ENCODE results near the gene MRPS2. TPM values are rescaled to one million over a fixed set of nuclear protein-coding genes. Genes with fewer than 3 reads are reported as not detected.

The MRPS2 gene
- total and polyA plus RNA-seq, 10 of the 15 experiments (the other 5 are each of a cell fraction or from before 2014, with no cell fraction given), result 3.3 to 103 (median 69.5) TPM

DNA sequence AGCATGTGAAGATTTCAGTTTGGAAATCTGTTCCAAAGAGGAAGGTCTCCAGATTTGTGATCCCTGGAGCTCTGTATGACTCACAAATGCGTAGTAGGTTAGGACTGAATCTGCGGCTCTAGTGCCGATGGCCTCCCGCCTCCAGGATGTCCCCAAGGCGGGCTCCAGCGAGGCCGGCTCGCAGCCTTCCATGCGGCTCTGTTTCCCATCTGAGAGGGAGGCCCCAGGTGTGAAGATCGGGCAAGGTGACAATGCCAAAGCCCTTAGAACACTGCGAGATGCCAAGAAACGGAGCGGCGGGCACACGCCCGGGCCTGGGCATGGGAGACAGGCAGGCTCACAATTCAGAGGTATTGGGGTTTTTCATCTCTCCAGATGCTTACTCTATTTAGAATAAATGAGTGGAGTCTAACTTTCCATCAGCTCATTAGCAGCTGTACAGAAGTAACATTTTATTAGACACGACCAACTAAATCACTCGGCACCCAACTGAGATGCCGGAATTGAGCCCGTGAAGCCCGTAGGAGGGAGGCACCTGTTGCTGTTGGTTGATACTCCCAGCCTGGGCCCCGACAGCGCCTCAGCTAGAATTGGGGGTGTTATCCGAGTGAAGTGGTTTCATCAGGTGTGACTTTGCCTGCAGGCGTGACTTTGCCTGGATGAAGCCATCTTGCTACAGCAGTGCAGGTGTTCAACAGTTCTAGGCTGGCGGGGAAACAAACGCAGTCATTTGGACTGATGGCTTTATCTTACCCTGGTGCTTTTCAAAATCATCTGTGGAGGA lies 7.4 kb upstream of the MRPS2 start:
- Histone ChIP-seq H3K4me3 (no peak overlapping the region), H3K4me2 (ENCODE audit: control insufficient read depth, insufficient read depth) (no peak overlapping the region), H2AFZ (ENCODE audit: control insufficient read depth, low read depth, low read length) (no peak overlapping the region), H3K9ac (ENCODE audit: control insufficient read depth, insufficient read depth, low read length) (no peak overlapping the region), H3K4me1 (ENCODE audit: control insufficient read depth, insufficient read depth, low read length) (no peaks in the 10 kb centered on the region), H3K36me3 (ENCODE audit: control insufficient read depth in 2 of 2, insufficient read depth in 2 of 2, low read length in 1 of 2) (no peaks in the 10 kb centered on the region), H3K9me3 (replicated peaks; ENCODE audit: control insufficient read depth, insufficient read depth, low read length) (no peaks in the 10 kb centered on the region), H4K20me1 (ENCODE audit: control insufficient read depth, insufficient read depth) (no peaks in the 10 kb centered on the region), H3K79me2 (ENCODE audit: control insufficient read depth, insufficient read depth, low read length) (no peaks in the 10 kb centered on the region), H3K27me3 (replicated peaks in 1 of 2; ENCODE audit: control insufficient read depth in 2 of 2, insufficient read depth in 2 of 2, low read length in 1 of 2) (no peaks in the 10 kb centered on the region), H3K27ac (ENCODE audit: control insufficient read depth, insufficient read depth) (no peak overlapping the region)
- POLR2A ChIA-PET, result no interaction called here
- SMC1A ChIA-PET (ENCODE audit: uncharacterized antibody, unreplicated experiment), result no interaction called here
- in situ Hi-C loops (cut with MboI) (no loop called here), intact Hi-C loops (cut with micrococcal nuclease; ENCODE audit: unreplicated experiment) (no loop called here)
- WGBS (ENCODE audit: insufficient coverage, insufficient replicate concordance, low lambda C conversion rate, missing lambda C conversion rate), result 77% methylated on average over 20 of the region's 27 CpGs
- TF ChIP-seq KAT2A (conservative IDR thresholded peaks at IDR 0.05; ENCODE audit: control insufficient read depth, low read depth, low read length) (no peak), SMAD1 (IDR thresholded peaks at IDR 0.05; ENCODE audit: low read depth, partially characterized antibody) (no peak), SIX5 (IDR thresholded peaks at IDR 0.05; ENCODE audit: low read depth, low read length, severe bottlenecking) (no peak), JUND (IDR thresholded peaks at IDR 0.05; ENCODE audit: low read depth, low read length) (no peak), CHD1 (IDR thresholded peaks at IDR 0.05; ENCODE audit: low read depth, low read length) (no peak), SUPT20H (IDR thresholded peaks at IDR 0.05; ENCODE audit: borderline replicate concordance, control insufficient read depth, low read depth, low read length) (no peak), NBN (IDR thresholded peaks at IDR 0.05) (no peak), PML (IDR thresholded peaks at IDR 0.05; ENCODE audit: low read length) (no peak), HDAC6 (IDR thresholded peaks at IDR 0.05; ENCODE audit: unreplicated experiment) (no peak), SP1 (IDR thresholded peaks at IDR 0.05; ENCODE audit: low read depth, low read length) (no peak)
- TF ChIP-seq, protein P1, sequence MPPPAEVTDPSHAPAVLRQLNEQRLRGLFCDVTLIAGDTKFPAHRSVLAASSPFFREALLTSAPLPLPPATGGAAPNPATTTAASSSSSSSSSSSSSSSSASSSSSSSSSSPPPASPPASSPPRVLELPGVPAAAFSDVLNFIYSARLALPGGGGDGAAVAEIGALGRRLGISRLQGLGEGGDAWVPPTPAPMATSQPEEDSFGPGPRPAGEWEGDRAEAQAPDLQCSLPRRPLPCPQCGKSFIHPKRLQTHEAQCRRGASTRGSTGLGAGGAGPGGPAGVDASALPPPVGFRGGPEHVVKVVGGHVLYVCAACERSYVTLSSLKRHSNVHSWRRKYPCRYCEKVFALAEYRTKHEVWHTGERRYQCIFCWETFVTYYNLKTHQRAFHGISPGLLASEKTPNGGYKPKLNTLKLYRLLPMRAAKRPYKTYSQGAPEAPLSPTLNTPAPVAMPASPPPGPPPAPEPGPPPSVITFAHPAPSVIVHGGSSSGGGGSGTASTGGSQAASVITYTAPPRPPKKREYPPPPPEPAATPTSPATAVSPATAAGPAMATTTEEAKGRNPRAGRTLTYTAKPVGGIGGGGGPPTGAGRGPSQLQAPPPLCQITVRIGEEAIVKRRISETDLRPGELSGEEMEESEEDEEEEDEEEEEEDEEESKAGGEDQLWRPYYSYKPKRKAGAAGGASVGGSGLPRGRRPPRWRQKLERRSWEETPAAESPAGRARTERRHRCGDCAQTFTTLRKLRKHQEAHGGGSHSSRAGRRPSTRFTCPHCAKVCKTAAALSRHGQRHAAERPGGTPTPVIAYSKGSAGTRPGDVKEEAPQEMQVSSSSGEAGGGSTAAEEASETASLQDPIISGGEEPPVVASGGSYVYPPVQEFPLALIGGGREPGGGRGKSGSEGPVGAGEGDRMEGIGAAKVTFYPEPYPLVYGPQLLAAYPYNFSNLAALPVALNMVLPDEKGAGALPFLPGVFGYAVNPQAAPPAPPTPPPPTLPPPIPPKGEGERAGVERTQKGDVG (CRISPR knock-in tag; IDR thresholded peaks at IDR 0.05), result no peak
- TF ChIP-seq, protein P2, sequence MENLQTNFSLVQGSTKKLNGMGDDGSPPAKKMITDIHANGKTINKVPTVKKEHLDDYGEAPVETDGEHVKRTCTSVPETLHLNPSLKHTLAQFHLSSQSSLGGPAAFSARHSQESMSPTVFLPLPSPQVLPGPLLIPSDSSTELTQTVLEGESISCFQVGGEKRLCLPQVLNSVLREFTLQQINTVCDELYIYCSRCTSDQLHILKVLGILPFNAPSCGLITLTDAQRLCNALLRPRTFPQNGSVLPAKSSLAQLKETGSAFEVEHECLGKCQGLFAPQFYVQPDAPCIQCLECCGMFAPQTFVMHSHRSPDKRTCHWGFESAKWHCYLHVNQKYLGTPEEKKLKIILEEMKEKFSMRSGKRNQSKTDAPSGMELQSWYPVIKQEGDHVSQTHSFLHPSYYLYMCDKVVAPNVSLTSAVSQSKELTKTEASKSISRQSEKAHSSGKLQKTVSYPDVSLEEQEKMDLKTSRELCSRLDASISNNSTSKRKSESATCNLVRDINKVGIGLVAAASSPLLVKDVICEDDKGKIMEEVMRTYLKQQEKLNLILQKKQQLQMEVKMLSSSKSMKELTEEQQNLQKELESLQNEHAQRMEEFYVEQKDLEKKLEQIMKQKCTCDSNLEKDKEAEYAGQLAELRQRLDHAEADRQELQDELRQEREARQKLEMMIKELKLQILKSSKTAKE (IDR thresholded peaks at IDR 0.05; ENCODE audit: low read depth, poor library complexity, severe bottlenecking), result no peak
- BruUV-seq (replicated peaks), result no TSS peak
- RAD21 ChIA-PET (ENCODE audit: unreplicated experiment), result no interaction called here
- DNase-seq (ENCODE audit: low read depth, low spot score), result no peak
- no peak for FAIRE-seq
- CTCF ChIA-PET, result no interaction called here
- no peak for ATAC-seq

Data from GM12878 (cell line).